Hepatocyte (in vitro differentiated cells): ENCODE results near the gene GDPD2.

ENCODE experiments used
- CTCF ChIP-seq: fragments of 200-600 bp; sonication (generic); IDR thresholded peaks from 2 replicates; pipeline ENCODE4 v1.5.1; 2016; ENCODE audit warnings: antibody characterized with exemption, mild to moderate bottlenecking; ENCODE audit not compliant: poor library complexity
- EZH2 ChIP-seq: fragments of 200-600 bp; sonication (generic); IDR thresholded peaks from 2 replicates; pipeline ENCODE4 v1.6.1; 2016; ENCODE audit warnings: antibody characterized with exemption, mild to moderate bottlenecking, borderline replicate concordance
- EZH2phosphoT487 ChIP-seq: fragments of 200-600 bp; sonication (generic); IDR thresholded peaks from one replicate; pipeline ENCODE4 v1.6.1; 2018; ENCODE audit warnings: antibody characterized with exemption, mild to moderate bottlenecking, low read depth, moderate library complexity; ENCODE audit not compliant: unreplicated experiment, severe bottlenecking

- no peak for TF ChIP-seq EZH2
- peak; percentile 51 for TF ChIP-seq CTCF
- no peak for TF ChIP-seq EZH2phosphoT487
Observed at GRCh38 chrX:70452143-70452733, 29.1 kb downstream of the GDPD2 start.
